ENCODE data around the gene PRKCSH.

- TF ChIP-seq, protein P1, sequence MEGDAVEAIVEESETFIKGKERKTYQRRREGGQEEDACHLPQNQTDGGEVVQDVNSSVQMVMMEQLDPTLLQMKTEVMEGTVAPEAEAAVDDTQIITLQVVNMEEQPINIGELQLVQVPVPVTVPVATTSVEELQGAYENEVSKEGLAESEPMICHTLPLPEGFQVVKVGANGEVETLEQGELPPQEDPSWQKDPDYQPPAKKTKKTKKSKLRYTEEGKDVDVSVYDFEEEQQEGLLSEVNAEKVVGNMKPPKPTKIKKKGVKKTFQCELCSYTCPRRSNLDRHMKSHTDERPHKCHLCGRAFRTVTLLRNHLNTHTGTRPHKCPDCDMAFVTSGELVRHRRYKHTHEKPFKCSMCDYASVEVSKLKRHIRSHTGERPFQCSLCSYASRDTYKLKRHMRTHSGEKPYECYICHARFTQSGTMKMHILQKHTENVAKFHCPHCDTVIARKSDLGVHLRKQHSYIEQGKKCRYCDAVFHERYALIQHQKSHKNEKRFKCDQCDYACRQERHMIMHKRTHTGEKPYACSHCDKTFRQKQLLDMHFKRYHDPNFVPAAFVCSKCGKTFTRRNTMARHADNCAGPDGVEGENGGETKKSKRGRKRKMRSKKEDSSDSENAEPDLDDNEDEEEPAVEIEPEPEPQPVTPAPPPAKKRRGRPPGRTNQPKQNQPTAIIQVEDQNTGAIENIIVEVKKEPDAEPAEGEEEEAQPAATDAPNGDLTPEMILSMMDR (IDR thresholded peaks at IDR 0.05) = no peak
- no peak for TF ChIP-seq ZFX (IDR thresholded peaks at IDR 0.05; ENCODE audit: borderline replicate concordance)
Measured at GRCh38 chr19:11451871-11452619, 16.6 kb downstream of the PRKCSH start.

Measured in 22Rv1 (cell line).